GM23338 (cell line): ENCODE results near the gene C4orf54.

Source experiments
- CREB1 ChIP-seq: fragments of 250-450 bp; sonication (Bioruptor Pico); IDR thresholded peaks from 2 replicates; pipeline ENCODE4 v1.5.0; 2020; ENCODE audit warnings: low read depth, mild to moderate bottlenecking, moderate library complexity
- CTCF ChIP-seq, 2 experiments: fragments of 200-600 bp in 1 of 2; sonication (generic) in 1 of 2; conservative IDR thresholded peaks; 2 replicates each; pipeline versions ENCODE4 v1.5.1 to v1.6.1; 2016 to 2017; ENCODE audit warnings: antibody characterized with exemption in 2 of 2, low read depth in 2 of 2, mild to moderate bottlenecking in 2 of 2, moderate library complexity in 1 of 2
- EZH2 ChIP-seq: fragments of 200-600 bp; sonication (generic); IDR thresholded peaks from one replicate; pipeline ENCODE4 v1.8.0; 2017; ENCODE audit warnings: antibody characterized with exemption, mild to moderate bottlenecking, low read depth; ENCODE audit not compliant: unreplicated experiment
- EZH2phosphoT487 ChIP-seq: fragments of 200-600 bp; sonication (generic); IDR thresholded peaks from one replicate; pipeline ENCODE4 v1.8.1; 2018; ENCODE audit warnings: antibody characterized with exemption; ENCODE audit not compliant: unreplicated experiment
- NANOG ChIP-seq: IDR thresholded peaks from 2 replicates; pipeline ENCODE4 v1.6.1; 2016; ENCODE audit warnings: antibody characterized with exemption, borderline replicate concordance
- POLR2AphosphoS5 ChIP-seq: IDR thresholded peaks from 2 replicates; pipeline ENCODE4 v1.6.1; 2016; ENCODE audit warnings: antibody characterized with exemption, low read depth
- STAT1 ChIP-seq: IDR thresholded peaks from one replicate; pipeline ENCODE4 v1.6.1; 2016; ENCODE audit warnings: antibody characterized with exemption; ENCODE audit not compliant: unreplicated experiment
- ZNF331 ChIP-seq: fragments of 250-450 bp; sonication (Bioruptor Pico); IDR thresholded peaks from 2 replicates; pipeline ENCODE4 v1.5.0; 2020; ENCODE audit warnings: low read depth, mild to moderate bottlenecking, moderate library complexity
- ZNF462 ChIP-seq: fragments of 250-450 bp; sonication (Bioruptor Pico); IDR thresholded peaks from 2 replicates; pipeline ENCODE4 v1.5.0; 2020; ENCODE audit warnings: mild to moderate bottlenecking, moderate library complexity
- TF ChIP-seq, protein P1 (sequence below): IDR thresholded peaks from one replicate; pipeline ENCODE4 v1.6.1; 2018; ENCODE audit warnings: antibody characterized with exemption; ENCODE audit not compliant: unreplicated experiment

DNA sequence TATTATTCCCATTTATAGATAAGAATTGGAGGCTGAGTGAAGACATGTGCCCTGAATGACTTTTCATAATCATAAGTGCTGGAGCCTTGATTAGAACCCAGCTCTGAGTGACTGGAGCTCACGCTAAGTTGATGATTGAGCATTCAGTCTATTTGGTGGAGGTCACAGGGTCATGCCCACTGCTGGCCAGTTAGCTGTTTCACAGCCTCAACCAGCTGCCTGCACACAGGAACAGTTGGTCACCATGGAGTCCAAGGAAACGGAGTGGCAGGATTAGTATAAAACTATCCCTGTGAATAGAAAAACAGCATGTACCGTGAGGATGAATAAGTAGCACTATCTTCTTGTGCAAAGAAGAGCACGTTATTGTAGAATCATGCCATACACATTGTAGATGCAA, 1.0 kb upstream of the C4orf54 start:
- TF ChIP-seq EZH2 = no peak
- no peak for TF ChIP-seq CTCF (conservative IDR thresholded peaks at IDR 0.05; ENCODE audit: low read depth in 2 of 2)
- no peak for TF ChIP-seq POLR2AphosphoS5
- TF ChIP-seq, protein P1, sequence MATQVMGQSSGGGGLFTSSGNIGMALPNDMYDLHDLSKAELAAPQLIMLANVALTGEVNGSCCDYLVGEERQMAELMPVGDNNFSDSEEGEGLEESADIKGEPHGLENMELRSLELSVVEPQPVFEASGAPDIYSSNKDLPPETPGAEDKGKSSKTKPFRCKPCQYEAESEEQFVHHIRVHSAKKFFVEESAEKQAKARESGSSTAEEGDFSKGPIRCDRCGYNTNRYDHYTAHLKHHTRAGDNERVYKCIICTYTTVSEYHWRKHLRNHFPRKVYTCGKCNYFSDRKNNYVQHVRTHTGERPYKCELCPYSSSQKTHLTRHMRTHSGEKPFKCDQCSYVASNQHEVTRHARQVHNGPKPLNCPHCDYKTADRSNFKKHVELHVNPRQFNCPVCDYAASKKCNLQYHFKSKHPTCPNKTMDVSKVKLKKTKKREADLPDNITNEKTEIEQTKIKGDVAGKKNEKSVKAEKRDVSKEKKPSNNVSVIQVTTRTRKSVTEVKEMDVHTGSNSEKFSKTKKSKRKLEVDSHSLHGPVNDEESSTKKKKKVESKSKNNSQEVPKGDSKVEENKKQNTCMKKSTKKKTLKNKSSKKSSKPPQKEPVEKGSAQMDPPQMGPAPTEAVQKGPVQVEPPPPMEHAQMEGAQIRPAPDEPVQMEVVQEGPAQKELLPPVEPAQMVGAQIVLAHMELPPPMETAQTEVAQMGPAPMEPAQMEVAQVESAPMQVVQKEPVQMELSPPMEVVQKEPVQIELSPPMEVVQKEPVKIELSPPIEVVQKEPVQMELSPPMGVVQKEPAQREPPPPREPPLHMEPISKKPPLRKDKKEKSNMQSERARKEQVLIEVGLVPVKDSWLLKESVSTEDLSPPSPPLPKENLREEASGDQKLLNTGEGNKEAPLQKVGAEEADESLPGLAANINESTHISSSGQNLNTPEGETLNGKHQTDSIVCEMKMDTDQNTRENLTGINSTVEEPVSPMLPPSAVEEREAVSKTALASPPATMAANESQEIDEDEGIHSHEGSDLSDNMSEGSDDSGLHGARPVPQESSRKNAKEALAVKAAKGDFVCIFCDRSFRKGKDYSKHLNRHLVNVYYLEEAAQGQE = no peak
- no peak for TF ChIP-seq CREB1 (CRISPR knock-in tag)
- no peak for TF ChIP-seq ZNF462 (CRISPR knock-in tag)
- TF ChIP-seq NANOG = no peak
- no peak for TF ChIP-seq EZH2phosphoT487
- no peak for TF ChIP-seq STAT1
- TF ChIP-seq ZNF331 (CRISPR knock-in tag) = no peak
